Smooth muscle cell of the brain vasculature (primary cell): ENCODE measurements around the gene RHOBTB1.

Source experiments
- DNase-seq: peaks from one replicate; pipeline ENCODE4 v3.0.0-alpha.2; 2012; ENCODE audit warnings: low read depth, low spot score

Gene RHOBTB1

DNA sequence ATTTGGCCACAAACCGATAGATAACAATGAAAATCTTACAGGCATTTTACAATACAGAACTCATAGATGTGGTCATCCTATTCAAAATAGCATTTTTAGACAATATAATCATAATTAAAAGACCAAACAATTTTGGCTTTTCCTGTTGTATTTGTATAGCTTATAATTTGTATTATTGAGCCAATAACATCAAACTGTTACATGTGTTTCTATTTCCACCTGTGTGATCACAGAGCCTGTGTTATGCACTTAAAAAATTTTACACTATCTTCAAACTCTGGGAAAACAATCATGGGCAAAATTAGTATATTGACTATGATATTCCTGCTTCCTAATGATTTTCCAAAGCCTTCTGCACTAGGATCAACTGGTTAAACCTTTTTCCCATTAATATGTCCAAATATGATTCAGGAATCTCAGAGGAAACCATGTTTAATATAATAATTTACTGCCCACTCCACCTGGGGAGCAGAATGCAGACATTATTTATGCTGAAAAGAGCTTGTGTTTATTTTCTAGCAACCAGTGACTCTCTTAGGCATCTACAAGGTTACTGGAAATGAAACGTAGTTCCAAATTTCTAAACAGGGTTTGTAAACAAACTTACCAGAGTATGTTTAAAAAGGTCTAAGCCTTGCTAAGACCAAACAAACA lies 1.7 kb downstream of the RHOBTB1 start:
- no peak for DNase-seq

DNA sequence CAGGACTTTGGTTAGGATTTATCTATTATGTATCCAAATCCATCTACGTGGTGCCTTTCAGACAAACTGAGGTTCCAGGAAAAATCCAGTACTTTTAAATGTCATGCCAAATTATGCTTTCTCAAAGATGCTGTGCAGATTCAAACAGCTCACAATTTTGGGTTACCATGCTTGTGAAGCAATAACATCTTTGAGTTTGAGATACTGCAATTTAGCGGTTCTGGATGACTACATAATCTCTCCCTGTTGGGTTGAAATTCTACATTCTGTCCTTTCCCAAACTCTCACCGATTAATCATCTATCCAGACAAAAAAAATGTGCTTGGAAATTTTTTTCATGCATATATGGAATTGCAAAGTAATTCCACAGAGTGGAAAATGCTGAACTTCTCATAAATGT lies 3.5 kb downstream of the RHOBTB1 start:
- no peak for DNase-seq

DNA sequence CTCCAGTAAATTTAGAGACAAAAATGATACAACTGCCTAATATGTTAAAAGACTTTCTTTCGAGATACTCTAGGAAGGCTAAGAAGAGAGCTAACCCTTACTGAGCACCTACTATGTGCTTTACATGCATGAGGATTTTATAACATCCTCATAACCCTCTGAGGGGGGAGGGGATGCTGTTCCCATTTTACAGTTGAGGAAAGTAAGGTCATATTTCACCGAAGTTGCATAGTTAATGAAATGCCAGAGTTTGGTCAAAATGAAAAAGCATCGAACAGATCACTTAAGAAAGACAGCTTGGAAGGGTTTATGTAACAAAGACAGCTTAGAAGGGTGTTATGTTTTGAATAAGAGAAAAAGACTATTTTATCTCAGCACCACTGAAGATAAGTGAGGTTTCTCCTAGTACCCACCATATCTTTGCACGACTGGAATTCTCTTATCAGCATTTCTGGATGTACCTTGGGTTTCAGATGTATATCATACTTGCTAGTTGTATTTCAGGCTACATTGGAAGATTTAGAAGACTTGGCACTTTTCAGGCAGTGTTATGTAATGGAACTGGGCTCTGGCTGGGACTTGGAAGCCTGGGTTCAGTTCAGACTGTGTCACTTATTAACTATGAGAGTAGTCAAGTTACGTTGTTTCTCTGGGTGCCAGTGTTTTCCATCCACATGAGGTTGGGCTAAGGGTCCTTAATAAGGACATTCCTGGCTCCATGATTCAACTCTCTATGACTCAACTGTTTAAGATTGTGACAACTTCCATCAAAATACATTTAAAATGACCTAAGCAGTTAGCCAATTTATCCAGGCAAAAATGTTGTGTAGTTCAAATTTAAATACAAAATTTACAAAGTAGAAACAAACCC lies 6.0 kb downstream of the RHOBTB1 start:
- DNase-seq: no peak

- DNase-seq: no peak
These were observed 7.0 kb downstream of the RHOBTB1 start for GRCh38 chr10:60937022-60937421.

DNA sequence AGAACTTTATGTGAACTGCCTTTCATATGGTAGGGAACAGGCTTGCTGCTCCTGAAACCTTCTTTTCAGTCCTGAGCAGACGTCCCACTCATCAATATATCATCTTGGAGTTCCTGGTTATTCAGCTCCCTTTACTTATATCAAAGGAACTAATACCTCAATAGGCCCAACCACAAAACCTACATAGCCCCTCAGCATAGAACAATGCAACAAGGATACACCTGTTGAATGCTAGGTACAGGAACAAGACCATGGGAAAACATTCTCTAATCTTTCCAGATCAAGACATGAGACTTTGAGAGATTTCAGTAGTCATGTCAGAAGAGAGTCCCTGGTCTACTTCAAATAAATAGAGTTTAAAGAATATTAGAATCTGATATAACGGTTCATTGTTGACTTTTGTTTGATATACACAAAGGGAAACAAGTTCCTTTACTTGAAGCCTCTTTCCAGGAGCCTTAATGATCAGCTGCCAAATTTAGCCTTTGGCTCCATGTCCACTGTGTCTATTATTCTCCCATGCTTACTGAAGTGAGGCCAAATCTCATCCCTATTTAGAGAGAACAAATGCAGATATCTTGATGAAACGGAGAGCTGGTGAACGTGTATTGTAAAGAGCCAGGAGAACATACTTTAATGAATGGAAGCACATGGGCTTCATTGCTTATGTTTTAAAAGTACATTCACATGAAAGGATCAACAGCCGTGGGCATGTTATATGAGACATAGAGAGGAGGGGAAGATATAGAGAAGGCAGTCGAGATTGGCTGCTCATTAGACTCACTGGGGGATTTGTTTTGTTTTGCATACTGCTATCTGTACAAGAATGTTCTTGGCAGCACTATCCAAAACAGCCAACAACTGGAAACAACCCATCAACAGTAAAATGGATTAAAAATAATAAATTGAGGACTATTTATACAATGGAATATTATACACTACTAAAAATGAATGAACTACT lies 9.5 kb downstream of the RHOBTB1 start:
- DNase-seq: no peak

- no peak for DNase-seq
These were observed 11.2 kb downstream of the RHOBTB1 start for GRCh38 chr10:60932756-60933155.

GRCh38 chr10:60930237-60930636 lies 13.7 kb downstream of the RHOBTB1 start:
- DNase-seq: no peak

GRCh38 chr10:60921633-60922032 lies 22.4 kb downstream of the RHOBTB1 start:
- DNase-seq: no peak

GRCh38 chr10:60920479-60920878 lies 23.5 kb downstream of the RHOBTB1 start:
- DNase-seq: no peak

DNA sequence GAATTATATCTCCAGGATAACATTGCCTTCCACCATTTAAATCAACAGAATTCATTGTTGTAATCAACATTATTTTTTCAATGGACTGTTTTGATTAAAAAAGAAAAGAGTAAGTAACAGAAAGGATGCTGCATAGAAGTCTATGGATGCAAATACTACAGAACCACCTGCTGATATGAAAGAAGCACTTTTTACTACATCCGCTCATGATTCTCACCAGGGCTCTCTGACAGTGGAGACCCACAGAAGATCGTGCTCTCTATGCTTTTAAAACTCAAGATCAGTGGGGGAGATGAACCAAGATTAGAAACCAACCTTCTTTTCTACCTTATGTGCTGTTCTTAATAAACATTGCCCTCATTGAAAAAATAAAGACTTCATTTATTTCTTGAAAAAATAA lies 24.4 kb downstream of the RHOBTB1 start:
- no peak for DNase-seq

GRCh38 chr10:60917331-60918280 lies 26.4 kb downstream of the RHOBTB1 start:
- no peak for DNase-seq

GRCh38 chr10:60916025-60916424 lies 28.0 kb downstream of the RHOBTB1 start:
- DNase-seq: no peak

GRCh38 chr10:60914690-60915141 lies 29.3 kb downstream of the RHOBTB1 start:
- DNase-seq: no peak

- DNase-seq: no peak
These were observed 30.3 kb downstream of the RHOBTB1 start for GRCh38 chr10:60913657-60914056.

- no peak for DNase-seq
These were observed 30.9 kb downstream of the RHOBTB1 start for GRCh38 chr10:60913071-60913470.

DNA sequence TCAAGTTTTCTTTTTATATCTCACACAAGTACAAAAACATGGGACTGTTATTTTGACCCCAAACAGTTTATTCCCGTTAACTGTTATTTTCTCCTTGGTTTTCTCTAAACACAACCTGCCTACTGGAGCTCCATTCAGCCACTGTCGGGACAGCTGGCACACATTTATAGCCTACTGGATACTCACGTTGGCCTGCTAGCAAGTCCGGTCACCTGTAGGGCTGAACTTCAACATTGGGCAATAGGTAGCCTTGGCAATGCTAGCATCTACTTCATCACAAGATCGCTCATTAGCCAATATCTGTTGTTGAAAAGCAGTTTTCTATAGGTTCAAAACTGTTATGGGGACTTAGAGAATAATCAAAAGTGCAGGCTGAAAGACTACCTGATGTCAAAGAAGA lies 32.3 kb downstream of the RHOBTB1 start:
- DNase-seq: no peak

DNA sequence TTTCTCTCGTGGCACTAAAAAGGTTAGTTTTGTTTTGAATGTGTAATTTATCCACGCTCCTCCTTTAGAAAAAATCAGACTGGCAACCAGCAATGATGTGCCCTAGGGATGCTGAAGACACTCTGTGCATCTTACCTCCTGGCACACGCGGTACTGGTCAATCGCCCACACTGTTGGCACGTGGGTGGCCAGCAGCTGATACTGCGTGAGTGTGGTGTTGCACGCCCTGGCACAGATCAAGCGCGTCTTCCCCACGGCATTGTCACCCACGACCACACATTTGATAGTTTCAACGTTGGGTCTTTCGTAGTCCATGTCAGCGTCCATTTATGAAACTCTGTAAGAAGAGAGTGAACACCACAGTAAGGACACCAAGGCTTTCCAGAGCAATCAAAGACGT lies 32.8 kb downstream of the RHOBTB1 start:
- no peak for DNase-seq

GRCh38 chr10:60910543-60910942 lies 33.4 kb downstream of the RHOBTB1 start:
- DNase-seq: no peak

- no peak for DNase-seq
These were observed 35.1 kb downstream of the RHOBTB1 start for GRCh38 chr10:60908896-60909295.

DNA sequence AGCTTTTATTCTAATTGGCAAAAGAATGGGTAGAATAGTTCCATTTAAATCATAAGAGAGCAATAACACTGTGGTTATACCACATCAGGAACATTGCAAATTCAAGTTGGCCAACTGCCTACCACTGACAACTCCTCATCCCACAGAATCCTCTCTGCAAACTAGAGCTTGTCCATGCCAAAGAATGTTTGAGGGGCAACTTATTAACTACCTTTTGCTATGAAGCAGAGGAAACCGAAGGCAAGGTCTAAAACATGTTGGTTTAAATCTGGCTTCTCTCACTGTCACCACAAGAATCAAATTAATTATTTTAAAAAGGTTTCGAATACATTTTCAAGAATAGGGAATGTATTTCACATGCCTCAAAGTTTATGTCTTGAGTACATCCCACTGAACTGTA lies 36.0 kb downstream of the RHOBTB1 start:
- DNase-seq: no peak

DNA sequence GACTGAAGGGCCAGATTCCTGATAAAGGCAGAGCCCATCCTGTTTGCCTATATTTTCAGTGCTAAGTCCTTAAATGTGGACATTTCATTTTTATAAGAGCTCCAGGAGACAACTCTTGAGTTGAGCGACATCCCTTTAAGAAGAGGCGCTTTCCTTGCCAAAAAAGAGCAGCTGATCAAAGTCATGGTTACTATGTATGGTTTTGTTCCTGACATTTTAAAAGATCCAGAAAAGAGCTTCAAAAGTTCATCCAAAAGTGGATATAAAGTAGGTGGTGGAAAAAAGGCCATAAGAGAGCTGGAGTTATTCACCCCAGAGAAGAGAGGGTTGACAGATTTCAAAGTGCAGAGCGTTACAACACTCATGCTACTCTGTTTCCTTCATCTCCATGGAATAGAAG lies 36.7 kb downstream of the RHOBTB1 start:
- no peak for DNase-seq
